GM12891 (cell line): Measurements from ENCODE around the gene ABCA1.

Source experiments
- PAX5 ChIP-seq: IDR thresholded peaks from 2 replicates; pipeline ENCODE4 v1.6.1; 2011; ENCODE audit warnings: low read length, moderate library complexity, mild to moderate bottlenecking; ENCODE audit not compliant: insufficient read depth, severe bottlenecking
- POLR2A ChIP-seq: IDR thresholded peaks from 2 replicates; pipeline ENCODE4 v1.6.1; 2011; ENCODE audit warnings: low read depth, low read length, control low read depth
- POLR2AphosphoS5 ChIP-seq: IDR thresholded peaks from 2 replicates; pipeline ENCODE4 v1.6.1; 2011; ENCODE audit warnings: low read depth, low read length, control low read depth
- POU2F2 ChIP-seq: IDR thresholded peaks from 2 replicates; pipeline ENCODE4 v1.6.1; 2011; ENCODE audit warnings: low read depth, mild to moderate bottlenecking, control low read depth, low read length, moderate library complexity
- SPI1 ChIP-seq: IDR thresholded peaks from 2 replicates; pipeline ENCODE4 v1.6.1; 2011; ENCODE audit warnings: low read depth, low read length, control low read depth
- TAF1 ChIP-seq: IDR thresholded peaks from 2 replicates; pipeline ENCODE4 v1.6.1; 2011; ENCODE audit warnings: low read depth, low read length, control low read depth

DNA sequence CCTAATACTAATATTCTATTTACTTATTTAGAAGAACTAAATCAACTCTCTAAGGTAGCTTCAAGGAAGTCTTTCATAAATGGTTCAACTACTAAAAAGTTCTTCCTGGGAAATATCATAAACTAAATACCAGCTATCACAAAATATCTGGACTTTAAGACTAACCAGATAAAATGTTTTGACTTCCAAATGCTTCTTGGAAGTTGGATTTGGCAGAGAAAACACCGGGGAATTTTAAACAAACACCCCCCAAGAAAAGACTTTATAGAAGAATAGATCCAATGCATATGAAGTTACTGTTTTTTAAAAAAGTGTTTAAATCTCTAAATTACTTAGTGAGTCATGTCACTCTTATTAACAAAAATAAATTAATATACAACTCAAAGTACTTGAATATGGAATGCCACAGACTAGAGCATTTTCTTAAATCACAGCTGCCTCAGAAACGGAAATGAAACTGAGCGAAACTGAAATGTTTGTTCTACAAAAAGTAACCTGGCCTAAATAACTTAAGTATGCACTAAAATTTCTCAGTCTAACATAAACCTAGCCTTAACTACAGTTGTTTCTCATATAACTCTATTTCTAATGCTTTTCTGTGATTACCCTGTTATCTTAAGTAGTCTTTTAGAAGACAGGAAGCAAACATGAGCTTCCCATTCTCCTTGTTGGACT is 6.8 kb downstream of the ABCA1 start:
- TF ChIP-seq POLR2A (no peak), POLR2AphosphoS5 (no peak), TAF1 (no peak), POU2F2 (no peak), PAX5 (no peak), SPI1 (peak; percentile 83)
